SK-N-MC (cell line): ENCODE measurements around the gene GALNT13.

Experiments used
- EZH2 ChIP-seq: fragments of 200-600 bp; sonication (generic); IDR thresholded peaks from one replicate; pipeline ENCODE4 v1.6.1; 2017; ENCODE audit warnings: antibody characterized with exemption
- POLR2AphosphoS5 ChIP-seq: IDR thresholded peaks from 2 replicates; pipeline ENCODE4 v1.6.1; 2012; ENCODE audit warnings: mild to moderate bottlenecking, low read depth, low read length, borderline replicate concordance

GRCh38 chr2:154247503-154247902 lies 375.8 kb downstream of the GALNT13 start:
- TF ChIP-seq POLR2AphosphoS5, result no peak
- no peak for TF ChIP-seq EZH2
